ENCODE results near the gene SERTAD1. TPM values are rescaled to one million over a fixed set of nuclear protein-coding genes. Genes with fewer than 3 reads are reported as not detected.

Gene SERTAD1
- total and polyA plus RNA-seq, 8 donors: 2.6 to 11.9 (median 4.7) TPM

GRCh38 chr19:40414542-40415535 is 11.0 kb downstream of the SERTAD1 start:
- Histone ChIP-seq H3K4me3 (no peak overlapping the region), H3K4me1 (no peaks in the 10 kb centered on the region), H3K36me3 (no peaks in the 10 kb centered on the region), H3K9me3 (no peaks in the 10 kb centered on the region), H3K27me3 (no peaks in the 10 kb centered on the region), H3K27ac (no peak overlapping the region)
- 80 to 81% methylated on average over 18 to 21 of the region's 21 CpGs for WGBS, 2 donors
- DNase-seq: no peak
- no peak for TF ChIP-seq CTCF (IDR thresholded peaks at IDR 0.05)
- no peak for FAIRE-seq
- no peak for ATAC-seq
- intact Hi-C loops (cut with DNase I): no loop called here

- FAIRE-seq: no peak
- WGBS, 2 donors: 41 to 53% methylated on average over 18 of the region's 18 CpGs
- Histone ChIP-seq H3K9me3 (no peaks in the 10 kb centered on the region), H3K4me3 (no peak within 1 kb of the TSS), H3K27ac (no peak within 1 kb of the TSS), H3K4me1 (no peaks in the 10 kb centered on the region), H3K27me3 (no peaks in the 10 kb centered on the region), H3K36me3 (no peaks in the 10 kb centered on the region)
- DNase-seq: no peak
- ATAC-seq: no peak
- TF ChIP-seq CTCF (IDR thresholded peaks at IDR 0.05): no peak
- intact Hi-C loops (cut with DNase I): no loop called here
Observed at GRCh38 chr19:40413291-40413845, 12.4 kb downstream of the SERTAD1 start, which contains the start of gene PRX. PRX (minus strand) TSS chr19:40413378; CDS start chr19:40407932, 5,446 bp downstream.

GRCh38 chr19:40412866-40413265 is 12.9 kb downstream of the SERTAD1 start:
- no peak for TF ChIP-seq CTCF (IDR thresholded peaks at IDR 0.05)
- Histone ChIP-seq H3K27ac (no peak overlapping the region), H3K9me3 (no peaks in the 10 kb centered on the region), H3K4me1 (no peaks in the 10 kb centered on the region), H3K36me3 (no peaks in the 10 kb centered on the region), H3K4me3 (no peak overlapping the region), H3K27me3 (no peaks in the 10 kb centered on the region)
- DNase-seq (no peak), ATAC-seq (no peak), FAIRE-seq (no peak)
- intact Hi-C loops (cut with DNase I): no loop called here
- 68% methylated on average over 4 of the region's 4 CpGs for WGBS, 2 donors

- no peak overlapping the region for H3K27ac ChIP-seq
- H3K36me3 ChIP-seq: no peaks in the 10 kb centered on the region
- H3K4me3 ChIP-seq: no peak overlapping the region
- ATAC-seq (no peak), FAIRE-seq (no peak), DNase-seq (no peak)
- no peaks in the 10 kb centered on the region for H3K4me1 ChIP-seq
- no peaks in the 10 kb centered on the region for H3K9me3 ChIP-seq
- intact Hi-C loops (cut with DNase I): no loop called here
- WGBS, 2 donors: 64 to 73% methylated on average over 8 of the region's 8 CpGs
- no peak for TF ChIP-seq CTCF (IDR thresholded peaks at IDR 0.05)
- H3K27me3 ChIP-seq: no peaks in the 10 kb centered on the region
Observed at GRCh38 chr19:40411958-40412499, 13.8 kb downstream of the SERTAD1 start.

All from pancreas (tissue), 10 donors.